ENCODE data around the gene ROPN1.
"Not testable (repeated sequence)": the region's sequence is repeated elsewhere in the genome, so short reads cannot be mapped to it uniquely, and the experiment has no call there.

ROPN1 gene

GRCh38 chr3:123979525-123980501 lies 12.1 kb downstream of the ROPN1 start:
- H3K4me1 ChIP-seq (ENCODE audit: control insufficient read depth, low read length); H3K79me2 ChIP-seq (ENCODE audit: control insufficient read depth, low read length); H3K27ac ChIP-seq (ENCODE audit: low read depth, low read length); H3K9me3 ChIP-seq (ENCODE audit: control insufficient read depth, insufficient read depth, low read length); H3F3A ChIP-seq (ENCODE audit: control insufficient read depth, insufficient read depth); H3K4me2 ChIP-seq (ENCODE audit: low read length); H3K4me3 ChIP-seq (ENCODE audit: low read length); H4K20me1 ChIP-seq (ENCODE audit: control insufficient read depth, insufficient read depth, low read depth, low read length); H3K9me2 ChIP-seq (replicated peaks; ENCODE audit: control insufficient read depth, low read length); H3K36me3 ChIP-seq (ENCODE audit: control insufficient read depth, low read length): not testable (repeated sequence)
- peak; percentile 67 for TF ChIP-seq CTCF (IDR thresholded peaks at IDR 0.05; ENCODE audit: low read depth, low read length, poor library complexity, severe bottlenecking)
- peaks cover 20% of the 10 kb centered on the region for H3K27me3 ChIP-seq (ENCODE audit: control insufficient read depth, low read length)

- H3K27ac ChIP-seq (ENCODE audit: low read depth, low read length); H3F3A ChIP-seq (ENCODE audit: control insufficient read depth, insufficient read depth); H3K36me3 ChIP-seq (ENCODE audit: control insufficient read depth, low read length); H3K4me1 ChIP-seq (ENCODE audit: control insufficient read depth, low read length); H3K9me3 ChIP-seq (ENCODE audit: control insufficient read depth, insufficient read depth, low read length); H4K20me1 ChIP-seq (ENCODE audit: control insufficient read depth, insufficient read depth, low read depth, low read length); H3K27me3 ChIP-seq (ENCODE audit: control insufficient read depth, low read length); H3K4me3 ChIP-seq (ENCODE audit: low read length); H3K79me2 ChIP-seq (ENCODE audit: control insufficient read depth, low read length); H3K9me2 ChIP-seq (replicated peaks; ENCODE audit: control insufficient read depth, low read length); H3K4me2 ChIP-seq (ENCODE audit: low read length): not testable (repeated sequence)
Measured at GRCh38 chr3:123976904-123977303, 15.0 kb downstream of the ROPN1 start.

GRCh38 chr3:123976181-123976898 lies 15.6 kb downstream of the ROPN1 start:
- H3K36me3 ChIP-seq (ENCODE audit: control insufficient read depth, low read length); H3F3A ChIP-seq (ENCODE audit: control insufficient read depth, insufficient read depth); H3K27ac ChIP-seq (ENCODE audit: low read depth, low read length); H3K4me3 ChIP-seq (ENCODE audit: low read length); H3K9me2 ChIP-seq (replicated peaks; ENCODE audit: control insufficient read depth, low read length); H3K4me2 ChIP-seq (ENCODE audit: low read length); H3K9me3 ChIP-seq (ENCODE audit: control insufficient read depth, insufficient read depth, low read length); H3K4me1 ChIP-seq (ENCODE audit: control insufficient read depth, low read length); H3K79me2 ChIP-seq (ENCODE audit: control insufficient read depth, low read length); H4K20me1 ChIP-seq (ENCODE audit: control insufficient read depth, insufficient read depth, low read depth, low read length): not testable (repeated sequence)
- peaks cover 12% of the 10 kb centered on the region for H3K27me3 ChIP-seq (ENCODE audit: control insufficient read depth, low read length)

GRCh38 chr3:123975030-123975429 lies 16.9 kb downstream of the ROPN1 start:
- not testable (repeated sequence) for H3K4me1 ChIP-seq (ENCODE audit: control insufficient read depth, low read length); H3K9me3 ChIP-seq (ENCODE audit: control insufficient read depth, insufficient read depth, low read length); H4K20me1 ChIP-seq (ENCODE audit: control insufficient read depth, insufficient read depth, low read depth, low read length); H3K36me3 ChIP-seq (ENCODE audit: control insufficient read depth, low read length); H3K9me2 ChIP-seq (replicated peaks; ENCODE audit: control insufficient read depth, low read length); H3K4me3 ChIP-seq (ENCODE audit: low read length); H3K4me2 ChIP-seq (ENCODE audit: low read length); H3K27ac ChIP-seq (ENCODE audit: low read depth, low read length); H3F3A ChIP-seq (ENCODE audit: control insufficient read depth, insufficient read depth); H3K79me2 ChIP-seq (ENCODE audit: control insufficient read depth, low read length)
- peaks cover 13% of the 10 kb centered on the region for H3K27me3 ChIP-seq (ENCODE audit: control insufficient read depth, low read length)

GRCh38 chr3:123971406-123971805 lies 20.5 kb downstream of the ROPN1 start:
- Histone ChIP-seq H3K4me3 (ENCODE audit: low read length) (no peak overlapping the region), H4K20me1 (ENCODE audit: control insufficient read depth, insufficient read depth, low read depth, low read length) (no peaks in the 10 kb centered on the region), H3K36me3 (ENCODE audit: control insufficient read depth, low read length) (no peaks in the 10 kb centered on the region), H3K27ac (ENCODE audit: low read depth, low read length) (no peak overlapping the region), H3K9me2 (replicated peaks; ENCODE audit: control insufficient read depth, low read length) (no peaks in the 10 kb centered on the region), H3K27me3 (ENCODE audit: control insufficient read depth, low read length) (peaks cover 19% of the 10 kb centered on the region), H3F3A (ENCODE audit: control insufficient read depth, insufficient read depth) (no peaks in the 10 kb centered on the region), H3K4me1 (ENCODE audit: control insufficient read depth, low read length) (no peaks in the 10 kb centered on the region), H3K9me3 (ENCODE audit: control insufficient read depth, insufficient read depth, low read length) (no peaks in the 10 kb centered on the region), H3K4me2 (ENCODE audit: low read length) (no peak overlapping the region), H3K79me2 (ENCODE audit: control insufficient read depth, low read length) (no peaks in the 10 kb centered on the region)
- no peak for TF ChIP-seq CTCF (IDR thresholded peaks at IDR 0.05; ENCODE audit: low read depth, low read length, poor library complexity, severe bottlenecking)

GRCh38 chr3:123967260-123967659 lies 24.7 kb downstream of the ROPN1 start:
- not testable (repeated sequence) for H4K20me1 ChIP-seq (ENCODE audit: control insufficient read depth, insufficient read depth, low read depth, low read length); H3K9me3 ChIP-seq (ENCODE audit: control insufficient read depth, insufficient read depth, low read length); H3K4me1 ChIP-seq (ENCODE audit: control insufficient read depth, low read length); H3K79me2 ChIP-seq (ENCODE audit: control insufficient read depth, low read length); H3F3A ChIP-seq (ENCODE audit: control insufficient read depth, insufficient read depth); H3K4me2 ChIP-seq (ENCODE audit: low read length); H3K27ac ChIP-seq (ENCODE audit: low read depth, low read length); H3K4me3 ChIP-seq (ENCODE audit: low read length); H3K36me3 ChIP-seq (ENCODE audit: control insufficient read depth, low read length); H3K9me2 ChIP-seq (replicated peaks; ENCODE audit: control insufficient read depth, low read length)
- H3K27me3 ChIP-seq (ENCODE audit: control insufficient read depth, low read length) = peaks cover 22% of the 10 kb centered on the region
